CD4-positive, alpha-beta T cell treated with Interleukin-1 beta for 1 hour (primary cell): Measurements from ENCODE around the gene DGKI.
"Not testable (repeated sequence)": the region's sequence is repeated elsewhere in the genome, so short reads cannot be mapped to it uniquely, and the experiment has no call there.

Source experiments
- DNase-seq, 2 donors: peaks; one replicate each; pipeline ENCODE4 v3.0.0-alpha.2; 2020 to 2022

The DGKI gene

DNA sequence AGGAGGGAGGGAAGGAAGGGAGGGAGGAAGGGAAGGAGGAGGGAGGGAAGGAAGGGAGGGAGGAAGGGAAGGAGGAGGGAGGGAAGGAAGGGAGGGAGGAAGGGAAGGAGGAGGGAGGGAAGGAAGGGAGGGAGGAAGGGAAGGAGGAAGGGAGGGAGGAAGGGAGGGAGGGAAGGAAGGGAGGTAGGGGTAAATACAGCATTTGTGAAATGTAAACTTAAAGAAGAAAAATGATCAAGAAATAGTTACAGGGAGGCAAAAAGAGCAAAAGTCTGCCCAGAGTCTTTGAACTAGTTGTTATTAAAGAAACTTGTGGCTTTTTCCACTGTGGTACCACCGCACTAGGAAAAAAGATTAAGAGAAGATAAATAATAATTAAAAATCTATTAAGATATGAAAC, 398.2 kb downstream of the DGKI start:
- not testable (repeated sequence) for DNase-seq

DNA sequence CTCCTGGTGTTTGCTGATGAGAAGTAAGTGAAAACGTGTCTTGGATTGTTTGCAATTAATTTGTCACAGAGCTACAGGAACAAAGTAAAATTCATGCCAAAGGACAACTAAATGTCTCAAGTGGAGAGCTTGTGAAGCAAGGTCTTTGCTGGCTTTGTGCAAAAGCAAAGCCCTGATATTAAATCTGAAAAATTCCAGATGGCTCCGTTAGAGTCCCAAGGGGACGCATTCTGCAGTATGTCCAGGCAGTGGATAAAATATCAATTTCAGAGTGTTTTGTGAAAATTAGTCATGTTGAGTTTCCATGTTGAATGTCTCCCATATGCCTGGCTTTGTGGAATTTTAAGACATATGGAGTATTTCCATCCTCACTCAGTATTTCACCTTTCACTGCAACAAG, 400.7 kb downstream of the DGKI start:
- no peak for DNase-seq

DNA sequence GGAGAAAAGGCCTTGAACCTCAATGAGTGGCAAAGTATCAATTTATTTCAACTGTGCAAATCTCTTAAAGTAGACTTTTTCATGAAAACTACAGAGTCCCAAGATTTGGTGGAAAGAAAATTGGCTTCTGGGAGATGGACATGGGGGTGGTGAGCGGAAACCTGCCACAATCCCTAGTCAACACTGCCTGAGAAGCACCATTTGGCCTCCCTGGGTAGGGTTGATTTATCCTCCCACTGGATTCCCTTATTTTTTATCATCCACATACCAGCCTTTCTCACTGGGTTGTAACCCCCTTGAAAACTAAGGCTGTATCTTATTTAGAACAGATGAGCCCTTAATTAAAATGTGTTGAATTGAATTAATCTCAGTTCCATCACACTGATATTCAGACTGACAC, 401.5 kb downstream of the DGKI start:
- no peak for DNase-seq

DNA sequence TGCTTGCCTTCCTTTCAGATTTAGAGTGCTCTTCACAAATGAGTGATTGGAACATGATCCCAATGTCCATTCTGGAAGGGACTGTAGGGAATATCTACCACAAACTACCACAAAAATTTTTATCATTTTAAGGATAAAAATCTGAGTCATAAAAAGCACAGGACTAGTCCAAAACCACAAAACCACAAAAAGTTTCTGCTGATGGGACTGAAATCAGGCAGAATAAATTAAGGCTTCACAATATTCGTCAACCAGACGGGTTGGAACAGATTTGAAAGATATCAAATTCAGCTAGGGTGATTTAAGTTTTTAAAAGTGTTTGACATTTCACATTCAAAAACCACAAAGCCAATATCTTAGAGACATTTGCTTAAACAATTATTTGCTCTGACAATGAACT, 403.2 kb downstream of the DGKI start:
- no peak for DNase-seq

DNA sequence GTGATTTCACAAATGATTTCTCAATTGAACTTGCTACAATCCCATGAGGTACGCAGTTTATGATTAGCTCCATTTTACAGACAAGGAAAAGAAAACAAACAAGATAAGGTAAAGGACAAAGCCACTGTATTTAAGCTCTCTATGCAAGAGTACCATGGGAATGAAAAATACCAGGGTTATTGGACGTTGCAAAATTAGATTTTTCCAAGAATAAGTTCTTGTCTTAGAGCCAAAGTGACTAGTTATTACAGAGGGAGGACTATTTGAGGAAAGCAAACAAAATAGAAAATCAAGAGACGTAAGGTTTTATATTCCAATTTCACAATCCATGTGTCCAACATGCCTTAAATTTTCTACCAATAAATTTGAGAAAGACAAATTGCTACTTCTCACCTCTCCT, 405.3 kb downstream of the DGKI start:
- DNase-seq: no peak

DNA sequence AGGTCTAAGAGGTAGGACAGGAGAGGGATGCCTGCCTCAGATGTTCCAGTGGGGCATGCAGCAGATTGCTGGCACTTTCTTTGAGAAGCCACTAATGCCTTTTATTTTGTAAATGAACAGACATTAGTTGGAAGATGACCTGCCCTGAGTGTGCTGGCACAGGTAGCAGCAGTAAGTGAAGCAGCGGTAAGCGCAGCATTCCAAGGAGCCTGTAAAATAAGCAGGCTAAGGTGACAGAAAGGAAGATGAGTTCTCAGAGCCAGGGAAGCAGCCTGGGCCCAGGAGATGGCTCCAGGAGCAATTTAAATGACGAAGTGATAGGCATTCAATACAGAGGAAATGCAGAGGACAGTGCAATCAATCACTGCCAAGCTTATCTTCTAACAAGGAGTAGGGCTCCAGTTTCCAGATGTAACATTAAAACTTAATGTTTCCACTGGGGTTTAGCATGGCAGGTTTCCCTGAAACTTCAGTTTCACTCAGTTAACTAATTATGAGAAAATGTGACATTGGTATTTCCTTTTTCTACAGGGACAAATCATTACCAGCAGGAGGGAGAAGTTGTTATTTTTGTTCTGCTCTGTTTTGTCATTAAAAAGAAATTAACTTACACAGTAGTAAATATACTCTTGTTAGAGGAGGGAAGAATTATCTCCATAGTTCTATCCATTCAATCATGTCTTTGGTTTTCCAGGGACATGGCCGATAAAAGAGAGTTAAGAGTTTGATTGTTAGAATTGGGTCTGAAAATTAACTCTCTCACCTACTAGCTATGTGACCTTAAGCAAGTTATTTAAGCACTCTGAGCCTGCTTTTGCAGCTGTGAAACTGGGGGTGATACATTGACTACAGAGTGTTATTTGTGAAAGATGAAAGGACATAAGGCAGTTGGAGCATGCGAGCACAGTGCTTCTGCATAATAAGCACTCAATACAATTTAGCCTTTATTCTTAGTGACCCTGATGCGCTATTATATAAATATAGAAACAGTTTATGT, 406.6 kb downstream of the DGKI start:
- no peak for DNase-seq

DNA sequence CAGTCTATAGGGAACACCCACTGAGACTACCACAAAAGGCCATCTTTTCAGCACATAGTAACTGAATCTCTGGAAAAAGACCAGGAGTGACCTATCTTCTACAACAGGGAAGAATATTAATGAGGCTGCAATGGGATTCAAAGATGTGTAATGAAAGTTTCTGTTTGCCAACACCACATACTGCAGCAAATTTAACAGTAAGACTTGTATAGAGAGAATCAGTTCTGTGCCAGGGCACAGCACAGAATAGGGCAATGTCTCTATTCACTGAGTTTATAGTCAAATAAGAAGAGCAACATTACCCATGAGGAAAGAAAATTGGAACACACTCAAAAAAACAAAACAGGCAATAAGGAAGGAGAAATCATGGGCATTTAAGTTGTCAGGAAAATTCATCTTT, 411.8 kb downstream of the DGKI start:
- no peak for DNase-seq

DNA sequence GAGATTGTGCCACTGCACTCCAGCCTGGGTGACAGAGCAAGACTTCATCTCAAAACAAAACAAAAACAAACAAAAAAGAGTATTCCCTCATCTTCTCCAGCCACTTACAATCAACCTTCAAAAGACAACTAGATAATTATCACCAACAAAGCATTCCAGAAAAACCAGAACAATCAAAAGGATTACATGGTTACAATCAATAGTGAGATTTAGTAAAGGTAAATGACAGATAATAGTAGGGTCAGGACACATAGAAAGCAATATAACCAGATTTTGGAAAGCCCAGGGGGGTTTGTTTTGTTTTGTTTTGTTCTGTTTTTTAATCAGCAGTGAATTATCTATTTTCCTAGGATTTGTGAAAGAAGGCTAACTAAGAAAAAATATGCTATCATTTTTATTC, 412.2 kb downstream of the DGKI start:
- DNase-seq: no peak

DNA sequence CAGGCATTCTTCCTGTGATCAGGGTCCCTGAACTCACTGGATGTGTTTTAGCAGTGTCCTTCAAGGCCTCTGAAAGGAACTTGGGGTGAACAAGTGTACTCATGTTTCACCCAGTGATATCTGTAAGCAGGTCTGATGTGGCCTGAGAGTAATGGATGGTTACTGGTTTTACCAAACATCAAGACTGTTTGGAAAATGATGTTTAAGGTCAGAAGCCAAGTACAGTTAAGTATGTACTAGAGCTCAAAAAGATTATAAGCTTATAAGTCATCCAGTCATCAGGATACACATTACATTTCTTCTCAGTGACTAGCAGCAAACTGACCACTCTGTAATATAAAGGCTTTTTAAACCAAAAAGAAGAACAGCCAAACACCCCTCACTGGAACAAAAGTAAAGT, 423.5 kb downstream of the DGKI start:
- no peak for DNase-seq

DNA sequence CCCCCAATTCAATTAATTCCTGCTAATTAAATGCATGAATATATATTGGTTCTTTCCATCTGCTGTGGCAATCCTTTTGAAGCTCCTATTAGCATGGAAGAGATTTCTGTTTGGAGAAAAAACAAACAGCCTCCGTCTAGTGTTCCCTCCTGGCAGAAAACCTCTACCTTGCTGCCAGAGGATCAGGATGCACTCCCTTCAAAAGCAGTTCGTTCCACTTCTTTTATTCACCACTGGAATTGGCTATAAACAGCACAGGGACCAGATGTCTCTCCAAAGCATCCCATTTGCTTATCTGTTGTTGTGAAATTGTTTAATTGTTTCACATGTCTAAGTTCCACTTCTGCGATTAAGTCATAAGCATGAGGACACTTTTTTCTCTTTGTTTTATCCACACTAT, 425.4 kb downstream of the DGKI start:
- DNase-seq: no peak

DNA sequence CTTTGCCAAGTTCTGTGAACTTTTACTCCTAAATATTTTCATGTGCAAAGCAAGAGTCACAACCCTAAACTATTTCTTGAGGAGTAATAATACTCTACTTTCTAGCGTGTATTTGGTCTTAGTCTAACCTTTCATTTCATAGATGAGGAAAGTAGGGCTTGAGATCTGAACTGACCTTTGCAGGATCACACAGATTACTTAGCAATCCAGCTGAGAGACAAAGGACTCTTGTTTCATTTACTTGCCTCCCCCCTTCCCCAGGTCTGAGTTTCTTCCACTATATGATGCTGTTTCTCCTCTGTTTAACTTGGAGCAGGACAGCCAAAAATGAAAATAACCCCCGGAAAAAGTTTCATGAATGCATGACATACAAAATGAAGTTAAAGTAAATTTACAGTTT, 427.9 kb downstream of the DGKI start:
- DNase-seq: no peak

DNA sequence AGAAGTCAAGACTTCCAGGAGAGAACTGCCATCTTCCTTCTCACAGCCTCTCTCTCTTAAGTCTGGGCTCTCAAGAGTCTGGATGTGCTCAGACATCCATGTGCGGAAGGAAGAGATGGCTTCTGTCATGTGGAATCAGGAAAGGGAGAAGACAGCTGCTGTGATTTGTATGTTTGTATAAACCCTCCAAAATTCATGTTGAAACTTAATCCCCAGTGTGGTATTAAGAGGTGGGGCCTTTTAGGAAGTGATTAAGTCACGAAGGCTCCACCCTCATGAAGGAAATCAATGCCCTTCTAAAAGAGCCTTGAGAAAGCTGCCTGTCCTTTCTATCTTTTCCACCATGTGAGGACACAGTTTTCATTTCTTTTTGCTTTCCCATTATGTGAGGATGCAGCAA, 429.3 kb downstream of the DGKI start:
- DNase-seq: no peak

DNA sequence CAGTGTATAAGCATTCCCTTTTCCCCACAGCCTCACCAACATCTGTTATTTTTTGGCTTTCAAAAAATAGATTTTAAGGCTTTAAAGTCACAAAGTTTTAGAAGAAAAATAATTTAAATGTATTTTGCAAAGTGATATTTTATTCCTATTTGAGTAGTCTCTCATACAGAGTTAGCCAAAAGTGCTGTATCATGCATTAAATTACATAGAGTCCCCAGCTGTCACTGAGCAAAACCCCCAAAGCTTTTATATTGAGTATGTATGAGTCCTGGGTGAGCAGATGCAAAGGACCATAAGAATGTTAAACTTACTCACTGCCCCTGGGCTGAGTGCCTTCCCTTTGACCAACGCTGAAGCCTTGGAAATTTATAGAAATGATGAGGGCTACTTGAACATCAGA, 432.9 kb downstream of the DGKI start:
- DNase-seq: no peak

DNA sequence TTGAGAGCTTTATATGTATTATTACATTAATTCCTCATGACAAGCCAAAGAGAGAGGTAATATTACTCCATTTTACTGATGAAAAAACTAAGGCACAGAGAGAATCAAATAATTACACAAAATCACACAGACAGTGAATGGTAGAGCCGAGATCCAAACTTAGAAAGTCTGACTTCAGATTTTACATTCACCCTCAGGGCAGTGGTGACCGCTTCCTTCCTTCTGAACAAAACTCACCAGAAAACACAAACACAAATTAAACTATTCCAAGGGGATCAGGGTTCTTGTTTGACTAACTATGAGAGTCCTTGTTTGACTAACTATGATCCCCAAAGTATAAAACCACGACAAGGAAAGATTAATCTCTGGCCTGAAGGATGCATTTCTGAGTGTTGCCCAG, 435.3 kb downstream of the DGKI start:
- no peak for DNase-seq

DNA sequence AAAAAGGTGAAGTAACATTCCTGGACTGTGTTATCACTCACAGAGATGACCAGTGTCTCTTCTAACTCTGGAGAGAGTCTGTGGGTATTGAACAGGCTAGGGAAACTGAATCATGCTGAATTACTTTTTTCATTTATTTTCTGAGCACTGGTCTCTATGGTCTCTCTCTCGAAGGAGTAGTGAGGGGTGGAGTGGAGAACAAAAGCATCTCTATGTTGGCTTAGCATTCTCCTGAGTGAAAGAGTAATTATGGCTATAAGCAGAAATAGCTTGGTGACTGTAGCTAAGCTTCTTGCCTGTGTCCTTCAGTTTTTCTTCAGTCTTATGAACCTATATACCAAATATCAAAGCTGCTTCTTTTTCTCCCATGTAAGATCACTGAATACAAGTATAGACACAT, 438.6 kb downstream of the DGKI start:
- DNase-seq: no peak

DNA sequence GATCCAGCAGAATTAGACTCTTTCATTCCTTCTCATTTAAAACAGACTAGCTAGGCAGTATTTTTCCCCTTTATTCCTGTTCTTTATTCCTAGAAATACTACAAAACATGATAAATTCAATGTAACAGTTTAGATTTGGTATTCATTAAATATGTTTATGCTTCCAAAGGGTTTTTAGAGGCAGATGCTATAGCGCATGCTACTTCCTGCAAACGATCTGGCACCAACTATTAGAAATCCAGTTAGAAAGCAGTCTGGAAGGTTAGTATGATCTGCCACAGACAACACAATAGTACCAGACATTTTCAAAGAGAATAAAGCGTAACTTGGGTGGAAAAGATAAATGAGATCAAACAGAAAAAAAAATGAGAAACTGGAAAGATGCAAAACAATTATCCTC, 439.7 kb downstream of the DGKI start:
- DNase-seq: no peak

DNA sequence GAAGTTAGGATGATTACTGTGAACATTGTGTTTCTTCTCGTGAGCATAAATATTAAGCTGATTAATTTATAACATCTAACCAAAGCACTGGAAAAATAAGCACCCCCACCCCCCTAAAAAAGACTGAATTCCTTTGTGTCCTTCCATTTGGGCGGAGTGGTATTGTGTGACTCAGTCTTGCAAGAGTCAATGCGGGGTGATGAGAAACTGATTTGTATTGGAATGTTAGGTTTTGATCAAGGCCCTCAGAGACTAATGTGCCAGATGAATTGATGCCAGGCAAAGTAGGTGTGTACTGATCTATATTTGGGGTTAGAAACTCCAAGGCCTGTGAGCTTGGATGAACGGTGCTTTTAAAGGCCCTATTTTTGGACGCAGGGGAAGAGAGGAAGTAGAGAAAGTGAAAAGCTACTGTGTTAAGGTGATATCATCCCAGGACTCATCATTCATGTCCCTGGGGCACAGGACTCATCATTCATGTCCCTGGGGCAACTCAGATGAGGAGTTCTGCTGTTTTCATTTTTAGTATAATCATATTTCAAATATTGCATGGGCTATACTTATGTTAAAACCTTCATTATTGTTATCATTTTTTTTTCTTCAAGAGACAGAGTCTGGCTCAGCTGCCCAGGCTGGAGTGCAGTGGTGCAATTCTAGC, 442.0 kb downstream of the DGKI start:
- no peak for DNase-seq

DNA sequence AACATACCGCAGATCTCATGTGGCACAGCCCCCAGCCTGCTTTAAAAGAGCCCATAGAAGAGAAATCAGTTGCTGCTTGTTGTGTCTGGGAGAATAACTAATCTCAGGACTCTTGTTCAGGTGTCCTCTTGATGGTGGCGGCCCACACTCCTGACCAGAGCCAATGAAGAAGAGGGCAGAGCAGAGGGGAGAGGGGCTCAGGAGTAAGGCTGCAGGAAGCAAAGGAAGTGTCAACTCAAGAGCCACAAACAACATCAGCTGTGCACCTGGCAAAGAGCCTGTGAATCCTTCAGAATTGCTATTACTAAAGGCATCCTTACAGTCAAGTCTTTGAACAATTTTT, 443.4 kb downstream of the DGKI start:
- DNase-seq: no peak

DNA sequence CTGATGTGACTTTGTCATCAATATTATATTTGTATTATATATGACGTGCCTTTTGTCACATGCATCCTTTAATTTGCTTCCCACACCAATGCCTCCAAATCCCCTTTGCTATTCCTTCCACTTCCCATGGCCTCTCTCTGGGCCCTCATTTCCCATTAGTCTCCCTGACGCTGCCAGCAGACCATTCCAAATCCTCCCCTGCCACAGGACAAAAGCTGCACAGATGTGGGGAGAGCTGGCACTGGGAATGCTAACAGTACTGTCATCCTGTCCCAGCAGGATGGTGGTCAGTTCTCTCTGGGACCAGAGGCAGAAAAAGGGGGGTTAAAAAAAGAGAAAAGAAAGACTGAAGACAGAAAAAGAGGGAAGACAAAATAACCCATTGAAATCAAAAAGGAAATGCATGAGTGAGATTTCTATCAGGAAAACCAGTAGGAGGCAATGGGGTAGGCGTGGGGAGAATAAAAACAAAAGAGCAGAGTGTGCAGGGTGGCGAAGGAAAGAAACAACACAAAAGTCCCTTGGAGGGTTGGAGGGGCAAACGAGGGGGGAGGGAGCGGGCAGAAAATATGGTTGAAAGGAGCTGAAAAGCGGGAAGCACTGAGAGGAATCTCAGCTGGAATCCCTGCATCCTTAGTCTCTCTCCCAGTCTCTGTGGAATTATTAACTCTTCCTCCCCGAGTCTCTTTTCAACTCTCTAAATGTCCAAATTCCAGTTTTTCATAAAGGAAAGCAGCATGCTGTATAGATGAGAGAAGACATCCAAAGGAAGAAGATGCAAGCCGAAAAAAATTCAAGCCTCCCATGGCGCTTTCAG, 444.0 kb downstream of the DGKI start:
- DNase-seq: no peak

DNA sequence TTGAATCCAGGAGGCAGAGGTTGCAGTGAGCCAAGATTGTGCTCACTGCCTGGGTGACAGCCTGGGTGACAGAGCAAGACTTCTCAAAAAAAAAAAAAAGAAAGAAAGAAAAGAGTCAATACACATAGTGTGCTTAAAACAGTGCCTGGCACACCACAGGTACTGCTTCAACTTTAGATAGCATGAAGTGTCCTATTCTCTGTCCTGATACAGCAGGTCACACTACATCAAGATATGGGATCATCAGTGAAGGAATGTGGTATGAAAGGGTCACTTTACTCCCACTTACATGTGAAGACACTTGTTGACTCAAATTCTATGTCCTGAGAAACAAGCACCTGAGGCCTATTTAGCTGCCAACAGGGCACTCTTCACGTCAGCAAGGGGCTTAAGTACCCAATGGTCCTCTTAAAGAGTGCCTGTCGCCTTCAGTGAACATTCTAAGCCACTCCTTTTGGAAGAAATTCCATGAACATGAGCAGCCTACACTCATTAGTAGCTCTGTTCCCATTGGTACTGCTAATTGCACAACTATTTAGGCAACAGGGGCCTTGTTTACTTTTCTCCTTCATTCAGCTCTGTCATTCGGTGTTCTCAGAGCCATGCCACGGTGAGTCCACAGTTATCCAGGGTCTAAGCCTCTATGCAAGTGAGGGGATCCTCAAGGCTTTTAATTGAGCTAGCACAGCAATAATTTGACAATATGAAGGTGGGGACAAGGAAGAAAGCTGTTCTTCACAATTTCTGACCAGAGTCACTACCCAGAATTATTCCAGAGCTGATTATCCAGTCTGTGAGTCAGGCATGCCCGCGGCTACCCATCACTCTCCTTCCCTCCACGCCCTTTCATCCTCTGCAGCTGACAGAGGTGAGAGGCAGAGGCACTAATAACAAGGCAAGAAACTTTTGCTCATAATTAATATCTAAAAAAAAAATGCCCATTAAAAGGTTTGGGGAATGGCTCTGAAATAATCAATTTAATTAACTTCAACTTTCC, 446.6 kb downstream of the DGKI start:
- DNase-seq: no peak

DNA sequence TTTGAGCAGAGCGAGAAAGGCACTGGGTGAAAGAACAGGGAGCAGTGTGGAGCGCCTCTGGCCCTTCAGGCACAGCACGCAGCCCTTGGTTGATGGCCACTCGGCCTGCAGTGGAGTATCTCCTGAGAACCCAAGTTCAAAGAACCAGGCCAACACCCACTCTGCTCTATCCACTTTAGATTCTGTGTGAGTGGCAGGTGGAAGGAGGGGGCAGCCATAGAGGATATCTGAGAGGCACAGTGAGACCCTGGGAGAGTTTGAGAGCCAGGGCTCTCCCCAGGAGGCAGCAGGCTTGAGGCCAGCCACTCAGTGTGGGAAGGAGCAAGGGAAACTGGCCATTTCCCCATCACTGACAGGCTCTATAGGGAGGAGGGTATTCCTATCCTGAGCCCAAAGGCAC, 450.7 kb downstream of the DGKI start:
- no peak for DNase-seq

DNA sequence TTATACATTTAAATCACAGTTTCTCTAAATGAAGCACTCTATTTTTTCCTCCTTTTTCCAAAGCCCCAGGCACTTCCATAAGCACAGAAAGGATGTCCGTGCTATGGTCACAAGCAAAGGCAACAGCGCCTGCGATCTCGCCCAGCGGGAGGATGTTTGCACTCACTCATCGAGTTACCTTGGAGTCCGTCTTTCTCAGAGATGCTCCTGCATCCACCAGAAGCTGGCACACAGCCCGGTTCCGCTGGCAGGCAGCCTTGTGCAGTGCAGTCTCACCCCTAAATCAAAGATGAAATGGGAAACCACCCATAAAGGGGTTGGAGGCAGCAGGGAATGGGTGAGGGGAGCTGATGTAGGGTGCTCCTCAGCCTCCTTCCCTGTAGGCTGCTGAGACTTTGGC, 451.4 kb downstream of the DGKI start:
- no peak for DNase-seq
